MCF 10A (cell line): ENCODE measurements around the gene RASGRP4. TPM values are rescaled to one million over a fixed set of nuclear protein-coding genes. Genes with fewer than 3 reads are reported as not detected.

Experiments used
- BruUV-seq: library from RNA; stranded (reverse); fragments of 400-500 nt; replicated peaks from 2 replicates; lab custom pipeline; 2021; lab: Mats Ljungman, UMichigan
- CTCF ChIA-PET: fragments of 300-600 bp; sonication (Branson Sonifier 250); formaldehyde crosslinking; extraction: SDS; loops from one replicate; lab custom pipeline; 2021; ENCODE audit warnings: antibody characterized with exemption, inconsistent platforms; lab: Yijun Ruan, JAX
- POLR2A ChIA-PET: fragments of 300-600, 350-650 bp; sonication (Branson Sonifier 250); formaldehyde crosslinking; extraction: SDS; loops from one replicate; lab custom pipeline; 2020; ENCODE audit warnings: antibody characterized with exemption, inconsistent platforms; lab: Yijun Ruan, JAX
- DNase-seq: peaks from one replicate; pipeline ENCODE4 v3.0.0-alpha.2; 2018; ENCODE audit not compliant: unreplicated experiment
- H3K27ac Mint-ChIP-seq: one replicate; pipeline ENCODE4 v1.8.0; 2022; ENCODE audit warnings: mild to moderate bottlenecking, low read depth, mixed read lengths; ENCODE audit not compliant: unreplicated experiment
- H3K27me3 Mint-ChIP-seq: one replicate; pipeline ENCODE4 v1.8.0; 2022; ENCODE audit warnings: mixed read lengths; ENCODE audit not compliant: insufficient read depth, unreplicated experiment
- H3K36me3 Mint-ChIP-seq: one replicate; pipeline ENCODE4 v1.8.0; 2022; ENCODE audit warnings: mild to moderate bottlenecking, moderate library complexity, mixed read lengths; ENCODE audit not compliant: insufficient read depth, unreplicated experiment
- H3K4me1 Mint-ChIP-seq: one replicate; pipeline ENCODE4 v1.8.0; 2022; ENCODE audit warnings: mixed read lengths; ENCODE audit not compliant: insufficient read depth, unreplicated experiment
- H3K4me3 Mint-ChIP-seq: one replicate; pipeline ENCODE4 v1.8.0; 2022; ENCODE audit warnings: mild to moderate bottlenecking, moderate library complexity, mixed read lengths; ENCODE audit not compliant: unreplicated experiment
- H3K9me3 Mint-ChIP-seq: one replicate; pipeline ENCODE4 v1.8.0; 2022; ENCODE audit warnings: mixed read lengths; ENCODE audit not compliant: unreplicated experiment
- CTCF ChIP-seq: fragments of 200-600 bp; IDR thresholded peaks from one replicate; pipeline ENCODE4 v1.8.0; 2022; ENCODE audit warnings: antibody characterized with exemption, mild to moderate bottlenecking; ENCODE audit not compliant: unreplicated experiment
- intact Hi-C: fragments of 100-400 bp; cut with micrococcal nuclease; formaldehyde crosslinking; loops from 2 replicates; pipeline ENCODE4 v1.14.1; 2022
- total RNA-seq: library from RNA; stranded (reverse); gene quantifications from 2 replicates; pipeline ENCODE4 v1.2.3, GENCODE V29; 2022

Gene RASGRP4
- total RNA-seq, 1 experiment from 2014 or later: not detected

- Mint-ChIP-seq H3K27ac (no peak overlapping the region), H3K27me3 (no peaks in the 10 kb centered on the region), H3K9me3 (no peaks in the 10 kb centered on the region), H3K4me1 (no peaks in the 10 kb centered on the region), H3K4me3 (no peak overlapping the region), H3K36me3 (peaks cover 6% of the 10 kb centered on the region)
- ChIA-PET POLR2A (interaction anchor here (2.8 kb wide), 1 partner anchor 27 kb away, joined by 17 read pairs; the partner anchor contains the start of gene PSMD8), CTCF (interaction anchor here (0.7 kb wide), 1 partner anchor 1277 kb away, joined by 3 read pairs; no protein-coding TSS in a partner anchor)
- TF ChIP-seq CTCF: no peak
- BruUV-seq: no TSS peak
- no peak for DNase-seq
- intact Hi-C loops: loop anchor here (10.0 kb wide), 1 partner anchor 156 kb away; no protein-coding TSS in a partner anchor
Observed at GRCh38 chr19:38401148-38401547, 24.9 kb downstream of the RASGRP4 start.

- Mint-ChIP-seq H3K9me3 (no peaks in the 10 kb centered on the region), H3K36me3 (peaks cover 6% of the 10 kb centered on the region), H3K27ac (no peak overlapping the region), H3K4me1 (no peaks in the 10 kb centered on the region), H3K4me3 (no peak overlapping the region), H3K27me3 (no peaks in the 10 kb centered on the region)
- ChIA-PET POLR2A (no interaction called here), CTCF (interaction anchor here (0.7 kb wide), 1 partner anchor 1278 kb away, joined by 3 read pairs; no protein-coding TSS in a partner anchor)
- BruUV-seq: no TSS peak
- no peak for DNase-seq
- no peak for TF ChIP-seq CTCF
- intact Hi-C loops: loop anchor here (10.0 kb wide), 1 partner anchor 156 kb away; no protein-coding TSS in a partner anchor
Observed at GRCh38 chr19:38400361-38400760, 25.7 kb downstream of the RASGRP4 start.

GRCh38 chr19:38399537-38399936 is 26.5 kb downstream of the RASGRP4 start:
- no peak overlapping the region for H3K4me3 Mint-ChIP-seq
- ChIA-PET POLR2A (interaction anchor here (1.6 kb wide), 1 partner anchor 10 kb away, joined by 5 read pairs; no protein-coding TSS in a partner anchor), CTCF (interaction anchor here (0.6 to 0.9 kb wide), 2 partner anchors 532 to 928 kb away, joined by 3 to 4 read pairs; partner anchors contain the start of gene MRPS12)
- H3K27me3 Mint-ChIP-seq: no peaks in the 10 kb centered on the region
- BruUV-seq: no TSS peak
- no peaks in the 10 kb centered on the region for H3K4me1 Mint-ChIP-seq
- TF ChIP-seq CTCF: no peak
- intact Hi-C loops: no loop called here
- no peak for DNase-seq
- no peak overlapping the region for H3K27ac Mint-ChIP-seq
- no peaks in the 10 kb centered on the region for H3K9me3 Mint-ChIP-seq
- peaks cover 6% of the 10 kb centered on the region for H3K36me3 Mint-ChIP-seq

- TF ChIP-seq CTCF: no peak
- no peak overlapping the region for H3K4me3 Mint-ChIP-seq
- ChIA-PET CTCF (interaction anchor here (0.6 to 0.9 kb wide), 2 partner anchors 532 to 928 kb away, joined by 3 to 4 read pairs; partner anchors contain the start of gene MRPS12), POLR2A (interaction anchor here (1.6 kb wide), 1 partner anchor 9 kb away, joined by 5 read pairs; no protein-coding TSS in a partner anchor)
- no peak overlapping the region for H3K27ac Mint-ChIP-seq
- intact Hi-C loops: no loop called here
- no peak for DNase-seq
- BruUV-seq: no TSS peak
- H3K4me1 Mint-ChIP-seq: no peaks in the 10 kb centered on the region
- H3K9me3 Mint-ChIP-seq: no peaks in the 10 kb centered on the region
- peaks cover 6% of the 10 kb centered on the region for H3K36me3 Mint-ChIP-seq
- H3K27me3 Mint-ChIP-seq: no peaks in the 10 kb centered on the region
Observed at GRCh38 chr19:38399081-38399480, 26.9 kb downstream of the RASGRP4 start.
